Epithelial cell of proximal tubule (primary cell): ENCODE measurements around the gene CKLF. TPM values are rescaled to one million over a fixed set of nuclear protein-coding genes. Genes with fewer than 3 reads are reported as not detected.

Experiments used
- DNase-seq: peaks from one replicate; pipeline ENCODE4 v3.0.0-alpha.2; 2011; ENCODE audit warnings: low read depth
- H3K4me3 ChIP-seq: 2 replicates; pipeline ENCODE4 v1.5.1; 2011; ENCODE audit warnings: low read depth, mild to moderate bottlenecking, low read length
- CTCF ChIP-seq: conservative IDR thresholded peaks from 2 replicates; pipeline ENCODE4 v1.5.1; 2012; ENCODE audit warnings: low read depth, mild to moderate bottlenecking, low read length
- total RNA-seq: library from RNA; depleted of rRNA; stranded (reverse); fragments of >200 nt; gene quantifications from 2 replicates; pipeline ENCODE4 v1.2.3, GENCODE V29; 2015

The CKLF gene
- total RNA-seq, 1 donor from 2014 or later: 136 TPM

DNA sequence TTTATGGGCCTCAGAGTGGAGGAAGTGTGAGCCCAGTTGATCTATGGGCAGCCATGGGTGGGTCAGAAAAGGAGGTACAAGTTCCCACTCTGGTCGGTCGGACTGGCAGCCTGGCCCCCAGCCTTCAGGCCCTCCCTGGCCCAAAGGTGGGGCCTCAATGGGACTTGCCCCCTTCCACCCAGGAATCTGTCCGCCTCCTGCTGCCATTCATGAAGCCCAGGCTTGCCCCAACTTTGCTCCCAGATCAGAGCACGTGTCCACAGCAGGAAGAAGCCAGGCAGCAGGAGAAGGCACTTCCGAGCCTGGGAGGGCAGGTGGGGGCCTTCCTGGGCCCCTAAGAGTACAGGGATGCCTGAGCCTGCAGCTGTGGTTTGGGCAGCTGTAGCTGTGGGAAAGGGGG is 49.1 kb downstream of the CKLF start:
- TF ChIP-seq CTCF: no peak
- H3K4me3 ChIP-seq: no peak overlapping the region
- no peak for DNase-seq

GRCh38 chr16:66603537-66604375 is 51.4 kb downstream of the CKLF start:
- TF ChIP-seq CTCF: no peak
- peak overlapping the region; percentile 75 for H3K4me3 ChIP-seq
- no peak for DNase-seq

DNA sequence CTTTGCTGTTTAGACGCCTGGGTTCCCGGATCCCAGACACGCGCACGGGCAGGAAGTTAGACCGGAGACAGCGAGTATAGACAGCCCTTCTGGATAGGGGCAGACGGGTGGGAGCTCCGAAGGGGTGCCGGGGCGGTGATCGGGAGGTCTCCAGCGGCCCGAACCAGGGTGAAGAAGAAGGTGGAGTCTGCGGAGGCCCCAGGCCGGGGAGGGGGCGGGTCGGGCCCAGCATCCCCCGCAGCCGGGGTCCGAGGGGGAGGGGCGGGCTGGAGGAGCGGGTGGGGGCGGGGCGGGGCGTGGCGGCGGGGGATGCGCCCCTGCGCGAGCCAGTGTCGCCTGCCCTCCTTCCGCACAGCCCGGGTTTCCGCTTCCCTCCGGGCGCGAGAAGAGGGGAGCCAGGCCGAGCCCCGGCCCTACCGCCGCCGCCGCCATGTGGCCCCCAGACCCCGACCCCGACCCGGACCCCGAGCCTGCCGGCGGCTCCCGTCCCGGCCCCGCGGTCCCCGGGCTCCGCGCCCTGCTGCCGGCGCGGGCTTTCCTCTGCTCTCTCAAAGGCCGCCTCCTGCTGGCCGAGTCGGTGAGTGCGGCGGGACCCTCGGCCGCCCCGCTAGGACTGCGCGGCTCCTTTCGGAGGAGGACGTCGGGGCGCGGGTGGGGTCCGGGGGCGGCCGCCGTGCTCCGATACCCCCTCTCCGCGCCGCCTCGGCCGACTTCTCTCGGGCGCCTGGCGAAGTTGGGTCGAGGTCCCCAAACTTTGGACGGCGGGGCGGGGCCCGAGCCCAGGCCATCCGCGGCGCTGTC is 52.2 kb downstream of the CKLF start, which contains the start of gene CMTM3:
TSS of gene CMTM3 (plus strand) at position 329 of the 801 bp plus-strand sequence. CDS start at position 431, 102 bp downstream.
- H3K4me3 ChIP-seq: peak within 1 kb of the TSS; percentile 75
- peak; percentile 41 for TF ChIP-seq CTCF
- no peak for DNase-seq

DNA sequence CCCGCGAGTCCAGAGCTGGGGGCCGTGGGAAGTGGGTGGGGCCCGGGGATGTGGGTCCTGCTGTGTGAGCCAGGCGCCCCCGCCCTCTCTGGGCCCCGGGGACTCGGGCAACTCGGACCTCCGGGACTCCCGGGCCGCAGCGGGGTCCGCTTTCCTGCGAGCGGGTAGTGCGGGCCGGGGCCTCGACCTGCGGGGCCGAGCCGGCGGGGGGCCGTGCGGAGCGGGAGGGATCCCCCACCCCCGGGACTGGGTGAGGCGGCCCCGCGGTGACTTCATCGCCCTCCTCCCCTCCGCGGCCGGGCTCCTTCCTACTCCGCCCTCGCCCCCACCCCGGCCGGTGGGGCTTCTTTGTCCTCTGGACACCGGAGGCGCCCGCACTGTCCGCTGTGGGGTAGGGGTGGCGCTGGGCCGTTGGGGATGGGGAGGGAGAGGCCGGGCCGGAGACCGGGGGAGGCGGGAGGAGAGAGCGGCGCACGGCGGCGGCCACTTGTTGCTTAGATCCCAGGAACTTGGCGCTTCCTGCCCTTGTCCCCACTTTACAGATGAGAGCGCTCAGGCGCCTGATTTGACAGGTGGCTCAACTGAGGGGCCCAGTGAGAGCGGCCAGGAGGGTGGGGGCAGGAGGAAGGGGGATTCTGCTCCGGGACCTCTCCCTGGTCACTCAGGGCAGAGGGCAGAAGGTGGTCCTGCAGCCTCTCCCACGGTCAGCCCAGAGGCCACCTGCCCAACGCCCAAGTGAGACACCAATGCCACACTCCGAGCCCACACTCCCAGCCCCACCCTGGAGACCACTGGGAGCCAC is 53.0 kb downstream of the CKLF start:
- no peak for TF ChIP-seq CTCF
- DNase-seq: no peak
- H3K4me3 ChIP-seq: peak overlapping the region; percentile 75

DNA sequence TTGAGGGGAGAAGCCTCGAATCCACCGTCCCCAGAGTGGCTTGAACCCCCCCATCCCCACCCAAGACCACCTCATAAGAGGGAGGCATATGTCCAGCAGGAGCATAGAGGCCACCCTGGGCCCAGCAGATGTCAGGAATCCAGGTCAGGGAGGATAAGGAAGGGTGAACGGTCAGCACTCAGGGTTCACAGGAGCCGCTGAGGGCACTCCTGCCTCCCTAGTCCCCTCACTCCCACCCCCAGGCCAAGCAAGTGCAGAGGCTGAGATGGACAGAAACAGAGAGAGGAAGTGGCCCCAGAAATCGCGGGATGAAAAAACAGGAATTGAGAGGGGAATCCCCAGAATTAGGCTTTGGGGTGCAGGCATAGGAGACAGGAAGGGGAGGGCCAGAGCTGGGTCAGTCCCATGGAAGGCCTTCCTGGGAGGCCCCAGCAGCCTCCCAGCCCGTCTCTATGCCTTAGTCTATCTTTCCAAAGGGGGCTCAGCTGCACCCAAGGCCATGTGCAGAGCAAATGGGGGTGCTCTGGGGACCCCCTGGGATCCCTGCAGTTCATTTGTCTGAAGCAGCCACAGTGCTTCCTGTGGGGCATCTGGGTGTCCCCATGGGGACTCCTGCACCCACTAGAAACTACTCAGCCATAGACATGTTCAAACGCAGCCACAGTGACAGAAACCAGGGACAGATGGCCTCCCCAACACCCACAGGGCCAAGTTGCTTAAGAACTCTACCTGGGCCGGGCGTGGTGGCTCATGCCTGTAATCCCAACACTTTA is 53.8 kb downstream of the CKLF start:
- no peak for DNase-seq
- TF ChIP-seq CTCF: no peak
- H3K4me3 ChIP-seq: peak overlapping the region; percentile 75
